Femur (tissue), 1 donor: Measurements from ENCODE around the gene RNMT.
"Not testable (repeated sequence)": the region's sequence is repeated elsewhere in the genome, so short reads cannot be mapped to it uniquely, and the experiment has no call there.

Experiments used
- DNase-seq: peaks from one replicate; pipeline ENCODE4 v3.0.0-alpha.2; 2017

RNMT gene

GRCh38 chr18:13726232-13726971 lies at the start of gene RNMT, which contains the start of gene FAM210A:
Gene RNMT, plus strand, starts transcription at chr18:13726673. Its CDS starts 4,845 bp downstream, at chr18:13731518.
Gene FAM210A, minus strand, starts transcription at chr18:13726558. Its CDS starts 44,481 bp downstream, at chr18:13682077.
- DNase-seq, result peak; percentile 98

- not testable (repeated sequence) for DNase-seq
These were observed 49.1 kb upstream of the RNMT start for GRCh38 chr18:13677350-13677749.

DNA sequence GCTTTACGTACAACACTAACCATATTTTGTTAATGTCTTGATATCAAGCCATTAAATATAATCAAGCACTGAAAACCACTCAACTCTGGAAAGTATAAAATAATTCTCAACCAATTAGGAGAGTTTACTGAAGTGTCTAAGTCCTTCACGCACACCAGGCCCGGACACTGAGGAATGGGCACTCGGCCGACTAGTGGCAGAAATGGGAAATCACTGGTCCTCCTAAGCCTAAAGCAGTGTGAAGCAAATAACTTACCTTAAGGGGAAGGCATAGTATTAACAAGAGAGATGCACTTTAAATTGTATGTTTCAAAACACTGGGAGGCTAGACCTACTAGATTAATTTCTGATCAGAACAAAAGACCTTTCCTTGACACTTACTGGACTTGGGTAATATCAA lies 45.9 kb upstream of the RNMT start:
- DNase-seq, result peak; percentile 36

- no peak for DNase-seq
These were observed 44.8 kb upstream of the RNMT start for GRCh38 chr18:13681701-13682100.

DNA sequence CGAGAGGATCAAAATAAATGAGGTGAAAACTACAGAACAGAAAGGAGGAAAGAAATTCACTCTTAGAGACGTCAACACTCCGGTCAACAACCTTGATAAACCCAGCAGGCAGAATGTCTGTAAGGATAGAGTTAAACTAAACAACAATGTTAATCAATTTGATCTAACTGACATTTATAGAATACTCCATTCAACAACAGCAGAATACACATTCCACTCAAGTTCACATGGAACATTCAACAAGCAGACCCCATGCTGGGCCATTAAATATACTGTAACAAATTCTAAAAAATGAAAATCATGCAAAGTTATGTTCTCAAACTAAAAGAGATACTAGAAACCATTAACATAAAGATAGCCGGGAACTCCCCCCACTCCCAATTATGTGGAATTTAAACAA lies 41.9 kb upstream of the RNMT start:
- DNase-seq, result no peak

GRCh38 chr18:13688191-13689136 lies 38.0 kb upstream of the RNMT start:
- no peak for DNase-seq

- DNase-seq, result not testable (repeated sequence)
These were observed 36.4 kb upstream of the RNMT start for GRCh38 chr18:13690060-13690459.

DNA sequence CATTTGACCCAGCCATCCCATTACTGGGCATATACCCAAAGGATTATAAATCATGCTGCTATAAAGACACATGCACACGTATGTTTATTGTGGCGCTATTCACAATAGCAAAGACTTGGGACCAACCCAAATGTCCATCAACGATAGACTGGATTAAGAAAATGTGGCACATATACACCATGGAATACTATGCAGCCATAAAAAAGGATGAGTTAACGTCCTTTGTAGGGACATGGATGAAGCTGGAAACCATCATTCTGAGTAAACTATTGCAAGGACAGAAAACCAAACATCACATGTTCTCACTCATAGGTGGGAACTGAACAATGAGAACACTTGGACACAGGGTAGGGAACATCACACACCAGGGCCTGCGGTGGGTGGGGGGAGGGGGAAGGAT lies 31.1 kb upstream of the RNMT start:
- DNase-seq, result not testable (repeated sequence)

GRCh38 chr18:13696961-13697360 lies 29.5 kb upstream of the RNMT start:
- DNase-seq, result no peak

DNA sequence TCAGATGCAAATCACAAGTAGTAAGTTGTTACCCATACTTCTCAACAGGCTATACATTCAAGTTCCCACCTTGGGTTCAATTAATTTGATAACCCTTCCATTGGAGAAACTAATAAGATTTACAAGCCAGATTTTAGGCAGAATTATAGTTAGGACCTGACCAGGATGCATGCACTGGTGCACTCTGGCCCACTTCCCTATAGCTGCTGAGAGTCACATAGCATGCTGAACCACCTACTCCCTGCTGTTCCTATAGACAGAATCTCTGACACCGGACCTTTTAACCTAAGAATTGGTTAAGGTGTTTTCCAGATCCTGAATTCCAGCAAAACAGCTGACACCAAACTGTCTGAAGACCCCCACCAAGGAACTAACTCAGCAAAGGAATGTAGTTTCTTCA lies 26.3 kb upstream of the RNMT start:
- no peak for DNase-seq

DNA sequence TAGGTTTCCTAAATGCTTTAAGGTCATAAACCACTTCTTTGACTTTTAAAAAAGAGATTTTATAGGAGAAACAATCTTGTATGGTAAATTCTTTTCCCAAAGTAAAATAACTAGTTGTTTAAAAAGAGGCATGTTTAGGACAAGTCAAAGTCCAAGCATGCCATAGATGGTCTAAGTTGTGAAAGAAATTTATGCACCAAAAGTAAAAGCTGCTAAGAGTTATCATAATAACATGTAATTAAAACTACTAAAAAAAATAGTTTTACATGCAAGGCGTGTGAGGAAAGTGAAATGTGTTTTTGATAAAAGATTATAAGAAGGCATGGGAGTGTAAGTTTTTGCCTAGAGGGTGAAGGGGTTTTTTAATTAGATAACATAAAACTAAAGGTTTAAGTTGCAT lies 22.6 kb upstream of the RNMT start:
- DNase-seq, result no peak

DNA sequence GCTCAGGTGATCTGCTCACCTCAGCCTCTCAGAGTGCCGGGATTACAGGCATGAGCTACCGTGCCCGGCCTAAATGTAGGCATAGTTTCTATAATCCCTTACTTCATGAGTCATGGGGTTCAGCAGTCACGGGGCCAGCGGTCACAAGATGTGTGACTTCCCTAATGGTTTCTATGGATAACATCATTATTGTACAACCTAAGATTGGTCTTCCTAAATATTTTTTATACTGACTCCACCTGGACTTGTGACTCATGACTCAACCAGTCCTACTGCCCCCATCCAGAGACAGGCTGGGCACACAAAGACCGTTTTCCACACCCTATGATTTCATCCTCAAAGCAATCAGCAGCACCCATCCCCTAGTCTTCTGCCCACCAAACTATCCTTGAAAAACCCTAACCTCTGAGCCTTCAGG lies 16.1 kb upstream of the RNMT start:
- no peak for DNase-seq

- DNase-seq, result no peak
These were observed 13.9 kb upstream of the RNMT start for GRCh38 chr18:13712400-13713131.

- no peak for DNase-seq
These were observed 12.9 kb upstream of the RNMT start for GRCh38 chr18:13713455-13714055.

DNA sequence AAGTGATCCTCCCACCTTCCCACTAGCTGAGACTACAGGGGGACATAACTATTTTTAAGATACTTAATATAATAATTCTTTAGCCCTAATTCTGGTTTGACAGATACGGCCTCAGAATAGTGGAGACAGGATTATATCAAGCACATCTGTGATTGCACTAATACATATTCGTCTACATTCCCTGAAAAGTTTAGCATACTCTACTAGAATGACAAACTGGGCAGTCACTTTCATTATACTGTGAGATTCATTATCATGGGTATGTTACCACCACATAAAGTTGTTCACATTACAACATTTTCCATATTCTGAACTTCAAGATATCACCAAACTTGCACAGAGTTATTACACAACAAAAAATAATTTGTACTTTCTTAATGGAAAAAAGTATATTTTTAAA lies 11.1 kb upstream of the RNMT start:
- DNase-seq, result no peak

DNA sequence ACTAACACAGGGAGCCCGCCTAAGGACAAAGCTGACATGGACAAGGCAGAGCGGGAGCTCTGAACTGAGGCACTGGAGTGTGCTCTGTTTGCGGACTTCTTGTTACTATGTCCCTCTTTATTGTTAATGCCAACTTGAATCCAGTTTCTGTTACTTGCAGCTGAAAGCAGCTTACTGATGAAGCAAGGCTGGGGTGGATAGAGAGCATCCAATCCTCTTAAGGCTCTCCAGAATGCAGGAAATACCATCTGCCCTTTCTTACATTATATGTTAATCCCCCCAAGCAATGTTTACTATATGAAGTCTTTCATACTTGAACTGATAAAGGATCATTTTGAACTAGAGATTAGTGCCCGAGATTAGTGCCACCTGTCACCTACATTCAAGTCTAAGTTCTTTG lies 9.6 kb upstream of the RNMT start:
- DNase-seq, result no peak

- DNase-seq, result no peak
These were observed 6.3 kb upstream of the RNMT start for GRCh38 chr18:13720123-13720522.

DNA sequence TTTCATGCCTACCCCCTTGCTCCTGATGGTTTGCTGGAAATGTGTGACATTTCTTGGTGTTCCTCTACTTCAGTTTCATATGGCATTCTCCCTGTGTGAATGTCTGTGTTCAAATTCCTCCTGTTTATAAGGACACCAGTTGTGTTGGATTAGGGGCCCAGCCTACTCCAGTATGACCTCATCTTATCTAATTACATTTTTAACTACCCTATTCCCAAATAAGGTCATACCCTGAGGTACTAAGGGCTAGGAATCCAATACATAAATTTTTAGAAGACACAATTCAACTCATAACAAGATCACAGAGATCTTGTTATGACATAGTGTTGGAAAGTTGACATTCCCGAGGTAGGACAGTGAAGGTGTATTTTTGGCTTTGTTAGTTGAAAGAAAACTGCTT lies 5.6 kb upstream of the RNMT start:
- no peak for DNase-seq

DNA sequence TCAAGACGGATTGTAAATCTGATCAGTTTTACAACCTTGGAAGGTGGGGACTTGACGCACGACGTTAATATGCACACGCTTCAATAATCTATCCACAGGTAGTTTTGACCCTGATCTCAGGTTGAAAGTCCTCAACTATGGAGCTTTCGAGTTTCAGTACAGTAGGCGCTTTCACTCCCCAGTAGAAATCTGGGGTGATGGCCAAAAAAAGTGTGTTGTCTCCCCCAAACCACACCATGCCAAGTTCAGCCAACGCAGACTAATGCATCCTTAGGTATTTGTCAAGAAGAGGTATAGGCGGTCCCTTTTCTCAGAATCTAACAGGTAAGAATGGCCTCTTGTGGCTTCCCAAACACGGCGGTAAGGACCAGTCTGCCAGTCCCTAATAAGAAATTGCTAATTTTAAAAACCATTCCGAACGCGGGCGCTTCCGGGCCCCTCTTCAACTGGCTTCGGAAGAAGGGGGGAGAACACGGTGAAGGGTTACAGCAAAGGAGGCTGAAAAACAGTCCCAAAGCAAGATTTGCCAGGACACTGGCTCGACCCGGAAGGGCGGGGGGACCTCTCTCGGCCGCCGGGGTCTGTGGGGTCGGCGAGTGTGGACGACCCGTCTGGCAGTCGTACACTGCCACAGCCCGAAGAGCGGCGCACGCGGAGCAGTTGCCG lies 774 bp upstream of the RNMT start:
- DNase-seq, result no peak

GRCh38 chr18:13726972-13727331 lies 479 bp downstream of the RNMT start:
- no peak for DNase-seq

GRCh38 chr18:13730481-13730880 lies 4.0 kb downstream of the RNMT start:
- DNase-seq, result no peak

- no peak for DNase-seq
These were observed 9.2 kb downstream of the RNMT start for GRCh38 chr18:13735681-13736080.
